Activated CD4-positive, alpha-beta memory T cell treated with anti-CD3 and anti-CD28 coated beads, Interleukin-2, amount 10 ng/mL, durations not matched to agents 7 days and 5 days (primary cell): ENCODE results near the gene TCTN1. TPM values are rescaled to one million over a fixed set of nuclear protein-coding genes. Genes with fewer than 3 reads are reported as not detected.

ENCODE experiments used
- CTCF ChIA-PET: fragments of 350-600 bp; sonication (Branson Sonifier 250); formaldehyde crosslinking; loops from one replicate; lab custom pipeline; 2021; ENCODE audit warnings: antibody characterized with exemption, inconsistent platforms; lab: Charles Lee
- POLR2A ChIA-PET: fragments of 350-600 bp; sonication (Branson Sonifier 250); formaldehyde crosslinking; loops from one replicate; lab custom pipeline; 2021; ENCODE audit warnings: antibody characterized with exemption; lab: Charles Lee
- DNase-seq: peaks from one replicate; pipeline ENCODE4 v3.0.0-alpha.2; 2020
- H3K27ac Mint-ChIP-seq: one replicate; pipeline ENCODE4 v1.8.0; 2021; ENCODE audit warnings: mild to moderate bottlenecking, mixed read lengths
- H3K27me3 Mint-ChIP-seq: one replicate; pipeline ENCODE4 v1.8.0; 2021; ENCODE audit warnings: mixed read lengths
- H3K36me3 Mint-ChIP-seq: one replicate; pipeline ENCODE4 v1.8.0; 2021; ENCODE audit warnings: low read depth, mixed read lengths
- H3K4me1 Mint-ChIP-seq: one replicate; pipeline ENCODE4 v1.8.0; 2021; ENCODE audit warnings: mixed read lengths
- H3K4me3 Mint-ChIP-seq: one replicate; pipeline ENCODE4 v1.8.0; 2021; ENCODE audit warnings: mild to moderate bottlenecking, mixed read lengths
- H3K9me3 Mint-ChIP-seq: one replicate; pipeline ENCODE4 v1.8.0; 2021; ENCODE audit warnings: mixed read lengths
- total RNA-seq, 2 experiments: library from RNA; stranded (reverse); gene quantifications; one replicate each; pipeline ENCODE4 v1.2.3, GENCODE V29; 2021

The TCTN1 gene
- total RNA-seq, 2 experiments from 2014 or later, result 2.6 to 3.4 TPM

DNA sequence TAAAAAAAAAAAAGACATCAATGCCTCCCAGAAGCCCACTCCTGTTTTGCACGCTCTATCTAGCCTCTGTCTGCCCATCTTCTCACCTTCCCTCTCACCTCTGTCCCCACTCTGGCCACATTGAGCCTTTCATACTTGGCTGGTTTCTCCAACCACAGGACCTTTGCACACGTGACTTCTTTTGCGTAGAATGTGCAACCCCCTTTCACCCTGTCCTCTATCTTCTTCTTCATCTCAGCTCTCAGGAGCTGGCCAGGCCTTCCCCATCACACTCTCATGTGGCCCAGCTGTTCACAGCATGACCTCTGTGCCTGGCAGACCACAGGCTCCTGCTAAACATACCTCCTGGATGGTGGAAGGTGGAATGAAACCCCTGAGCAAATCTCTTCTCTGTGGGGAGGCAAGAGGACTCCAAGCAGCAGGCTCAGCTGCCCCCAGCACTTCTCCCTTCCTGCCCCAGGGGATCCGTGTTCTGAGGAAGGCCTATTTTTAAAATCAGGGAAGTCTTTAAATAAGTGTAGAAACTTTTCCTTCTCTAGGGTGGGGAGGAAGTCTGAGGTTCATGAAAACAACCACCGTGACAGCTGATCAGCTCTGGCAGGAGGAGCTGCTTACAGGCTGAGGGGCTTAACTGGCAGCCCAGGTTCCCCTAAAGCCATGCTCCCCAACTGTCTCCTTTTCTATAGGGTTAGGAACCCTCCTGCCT is 63.4 kb downstream of the TCTN1 start:
- Mint-ChIP-seq H3K4me1 (peaks cover 37% of the 10 kb centered on the region), H3K9me3 (peaks cover 3% of the 10 kb centered on the region), H3K27me3 (no peaks in the 10 kb centered on the region), H3K4me3 (no peak overlapping the region), H3K36me3 (peaks cover 26% of the 10 kb centered on the region), H3K27ac (peak overlapping the region; percentile 73)
- CTCF ChIA-PET, result interaction anchor here (1.2 to 1.8 kb wide), 2 partner anchors 13 to 20 kb away, joined by 3 to 4 read pairs; no protein-coding TSS in a partner anchor
- DNase-seq, result no peak
- POLR2A ChIA-PET, result interaction anchor here (1.3 kb wide), 1 partner anchor 12 kb away, joined by 5 read pairs; no protein-coding TSS in a partner anchor

DNA sequence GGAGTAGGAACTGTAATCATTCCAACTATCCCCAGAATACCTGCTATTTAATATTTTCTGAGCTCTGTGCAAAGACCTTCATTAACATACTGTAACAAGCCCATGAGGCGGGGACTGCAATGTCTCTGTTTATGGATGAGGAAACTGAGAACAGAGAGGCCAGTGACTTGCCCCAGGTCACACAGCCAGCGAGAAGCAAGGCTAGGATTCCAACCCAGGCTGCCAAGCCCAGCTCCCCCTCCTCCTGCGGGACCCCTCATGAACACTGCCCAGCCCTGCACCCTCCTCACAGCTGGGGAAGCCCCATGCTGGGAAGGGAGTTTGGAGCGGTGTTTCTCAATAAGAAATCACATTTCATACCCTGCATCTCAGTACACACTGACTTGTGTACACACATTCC is 64.1 kb downstream of the TCTN1 start:
- Mint-ChIP-seq H3K4me1 (peaks cover 34% of the 10 kb centered on the region), H3K27ac (no peak overlapping the region)

DNA sequence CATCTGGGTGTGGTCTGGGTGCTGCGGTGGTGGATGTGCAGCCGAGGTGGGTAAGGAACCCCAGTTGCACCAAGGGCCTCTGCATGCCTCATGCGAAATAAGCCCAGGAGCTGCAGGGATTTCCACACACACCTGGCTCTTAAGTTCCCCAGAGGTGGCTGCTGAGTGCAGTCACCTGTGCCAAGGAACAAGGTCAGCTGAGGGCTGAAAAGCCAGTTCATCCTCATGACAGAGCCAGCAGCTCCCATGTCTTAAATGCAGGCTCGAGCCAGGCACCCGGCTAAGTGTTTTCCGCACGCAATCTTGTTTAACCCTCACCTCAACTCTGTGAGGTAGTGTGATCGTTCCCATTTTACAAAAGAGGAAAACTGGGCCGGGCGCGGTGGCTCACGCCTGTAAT is 65.3 kb downstream of the TCTN1 start:
- no peak for DNase-seq

More for the DNA sequence above, 64.1 kb downstream of the TCTN1 start:
- peaks cover 22% of the 10 kb centered on the region for H3K36me3 Mint-ChIP-seq
- CTCF ChIA-PET, result interaction anchor here (1.2 to 1.8 kb wide), 2 partner anchors 13 to 20 kb away, joined by 3 to 4 read pairs; no protein-coding TSS in a partner anchor
- H3K4me3 Mint-ChIP-seq, result no peak overlapping the region
- peaks cover 3% of the 10 kb centered on the region for H3K9me3 Mint-ChIP-seq
- DNase-seq, result no peak
- POLR2A ChIA-PET, result interaction anchor here (1.3 kb wide), 1 partner anchor 12 kb away, joined by 5 read pairs; no protein-coding TSS in a partner anchor
- no peaks in the 10 kb centered on the region for H3K27me3 Mint-ChIP-seq

DNA sequence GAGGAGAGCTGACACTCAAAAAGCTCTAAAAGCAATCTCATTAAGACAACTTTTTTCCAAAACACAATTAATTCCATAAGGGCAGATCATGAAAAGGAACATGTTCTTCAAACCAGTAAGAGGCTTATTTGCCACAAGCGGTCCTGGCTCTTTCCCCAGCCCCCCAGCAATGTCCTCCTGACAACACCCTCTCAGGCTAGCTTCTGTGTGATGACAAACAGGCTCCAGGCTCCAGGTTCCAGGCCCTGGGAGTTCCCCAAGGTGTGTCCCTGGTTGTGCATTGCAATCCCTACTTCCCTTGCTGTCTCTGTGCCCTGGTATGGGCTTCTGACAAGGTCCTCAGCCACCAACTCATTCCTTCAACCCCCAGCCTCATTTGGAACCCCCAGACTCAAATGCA is 66.1 kb downstream of the TCTN1 start:
- Mint-ChIP-seq H3K4me1 (peaks cover 16% of the 10 kb centered on the region), H3K27ac (no peak overlapping the region), H3K4me3 (no peak overlapping the region), H3K9me3 (no peaks in the 10 kb centered on the region), H3K27me3 (no peaks in the 10 kb centered on the region), H3K36me3 (peaks cover 13% of the 10 kb centered on the region)
- POLR2A ChIA-PET, result no interaction called here
- CTCF ChIA-PET, result no interaction called here
- DNase-seq, result no peak

More for the DNA sequence above, 65.3 kb downstream of the TCTN1 start:
- H3K9me3 Mint-ChIP-seq, result peaks cover 3% of the 10 kb centered on the region
- ChIA-PET POLR2A (no interaction called here), CTCF (interaction anchor here (1.8 kb wide), 1 partner anchor 15 kb away, joined by 4 read pairs; no protein-coding TSS in a partner anchor)
- H3K4me1 Mint-ChIP-seq, result peaks cover 22% of the 10 kb centered on the region
- no peak overlapping the region for H3K4me3 Mint-ChIP-seq
- peaks cover 19% of the 10 kb centered on the region for H3K36me3 Mint-ChIP-seq
- no peak overlapping the region for H3K27ac Mint-ChIP-seq
- H3K27me3 Mint-ChIP-seq, result no peaks in the 10 kb centered on the region

DNA sequence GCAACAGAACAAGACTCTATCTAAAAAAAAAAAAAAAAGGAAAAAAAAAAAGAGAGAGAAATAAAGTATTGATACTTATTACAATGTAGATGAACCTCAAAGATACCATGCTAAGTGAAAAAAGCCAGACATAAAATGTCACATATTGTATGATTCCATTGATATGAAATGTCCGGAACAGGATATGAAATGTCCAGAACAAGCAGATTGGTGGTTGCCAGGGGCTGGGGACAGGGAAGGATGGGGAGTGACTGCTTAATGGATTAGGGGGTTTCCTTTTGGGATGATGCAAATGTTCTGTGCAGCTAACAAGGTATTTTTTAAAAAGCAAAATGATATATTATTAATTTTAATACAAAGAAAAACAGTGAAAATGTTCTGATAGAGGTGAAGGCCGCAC is 70.0 kb downstream of the TCTN1 start:
- H3K27me3 Mint-ChIP-seq, result peaks cover 8% of the 10 kb centered on the region
- H3K36me3 Mint-ChIP-seq, result peaks cover 6% of the 10 kb centered on the region
- H3K27ac Mint-ChIP-seq, result no peak overlapping the region
- ChIA-PET CTCF (interaction anchor here (0.7 kb wide), 1 partner anchor 76 kb away, joined by 6 read pairs; no protein-coding TSS in a partner anchor), POLR2A (no interaction called here)
- no peak overlapping the region for H3K4me3 Mint-ChIP-seq
- no peaks in the 10 kb centered on the region for H3K9me3 Mint-ChIP-seq
- peaks cover 17% of the 10 kb centered on the region for H3K4me1 Mint-ChIP-seq
- DNase-seq, result no peak

DNA sequence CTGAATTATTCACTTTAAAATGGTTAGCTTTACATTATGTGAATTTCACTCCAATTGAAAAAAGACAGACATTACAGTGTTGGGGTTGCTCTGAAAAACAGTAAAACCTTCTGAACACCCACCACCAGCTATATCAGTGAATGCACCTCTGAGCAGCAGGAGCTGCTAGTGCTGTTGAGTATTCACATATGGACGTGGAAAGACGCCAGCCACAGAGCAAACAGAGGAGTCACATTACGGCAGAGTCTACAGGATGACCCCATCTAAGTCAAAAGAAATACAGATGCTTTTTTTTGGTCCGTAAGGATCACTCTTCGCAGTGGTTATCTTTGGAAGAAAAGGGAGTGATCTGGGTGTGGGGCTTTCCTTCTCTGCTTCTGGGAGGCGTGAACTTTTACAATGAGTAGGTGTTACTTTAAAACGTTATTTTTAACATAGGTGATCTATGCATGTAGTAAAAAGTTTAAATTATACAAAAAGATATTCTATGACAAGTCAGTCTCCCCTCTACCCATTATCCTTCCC is 70.4 kb downstream of the TCTN1 start:
- DNase-seq, result no peak
- Mint-ChIP-seq H3K4me1 (peaks cover 19% of the 10 kb centered on the region), H3K4me3 (no peak overlapping the region), H3K9me3 (no peaks in the 10 kb centered on the region), H3K27ac (no peak overlapping the region), H3K36me3 (peaks cover 6% of the 10 kb centered on the region), H3K27me3 (peaks cover 8% of the 10 kb centered on the region)
- CTCF ChIA-PET, result no interaction called here
- POLR2A ChIA-PET, result no interaction called here

DNA sequence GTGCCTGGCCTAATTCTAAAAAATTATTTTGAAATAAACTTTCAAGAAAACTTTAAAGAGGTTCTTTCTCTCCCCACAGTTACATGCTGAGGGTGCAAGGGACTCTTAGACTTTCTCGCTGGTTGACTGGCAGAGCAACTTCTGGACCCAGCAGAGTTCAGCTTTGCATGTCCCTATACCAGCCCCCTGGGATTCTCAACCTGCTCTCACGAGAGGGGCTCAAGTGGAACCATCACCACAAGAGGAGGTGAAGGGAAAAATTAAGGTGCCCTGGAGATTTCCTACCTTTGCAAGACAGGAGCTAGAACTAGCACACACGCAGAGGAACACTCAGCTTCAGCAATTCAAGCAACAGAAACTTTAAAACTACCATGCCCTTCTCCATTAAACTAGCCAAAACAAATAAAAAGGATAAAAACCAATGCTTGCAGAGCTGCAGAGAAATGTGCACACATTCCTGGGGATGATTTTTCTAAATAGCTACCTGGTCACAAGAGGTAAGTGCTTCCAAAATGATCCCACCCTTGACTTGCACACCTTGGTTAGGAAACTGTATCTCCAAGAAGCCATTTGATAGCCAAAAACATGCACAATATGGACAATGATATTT is 72.5 kb downstream of the TCTN1 start:
- no peak for DNase-seq
- H3K9me3 Mint-ChIP-seq, result no peaks in the 10 kb centered on the region
- no peak overlapping the region for H3K27ac Mint-ChIP-seq
- H3K27me3 Mint-ChIP-seq, result peaks cover 8% of the 10 kb centered on the region
- peaks cover 33% of the 10 kb centered on the region for H3K4me1 Mint-ChIP-seq
- H3K36me3 Mint-ChIP-seq, result peaks cover 6% of the 10 kb centered on the region
- ChIA-PET CTCF (no interaction called here), POLR2A (no interaction called here)
- no peak overlapping the region for H3K4me3 Mint-ChIP-seq

DNA sequence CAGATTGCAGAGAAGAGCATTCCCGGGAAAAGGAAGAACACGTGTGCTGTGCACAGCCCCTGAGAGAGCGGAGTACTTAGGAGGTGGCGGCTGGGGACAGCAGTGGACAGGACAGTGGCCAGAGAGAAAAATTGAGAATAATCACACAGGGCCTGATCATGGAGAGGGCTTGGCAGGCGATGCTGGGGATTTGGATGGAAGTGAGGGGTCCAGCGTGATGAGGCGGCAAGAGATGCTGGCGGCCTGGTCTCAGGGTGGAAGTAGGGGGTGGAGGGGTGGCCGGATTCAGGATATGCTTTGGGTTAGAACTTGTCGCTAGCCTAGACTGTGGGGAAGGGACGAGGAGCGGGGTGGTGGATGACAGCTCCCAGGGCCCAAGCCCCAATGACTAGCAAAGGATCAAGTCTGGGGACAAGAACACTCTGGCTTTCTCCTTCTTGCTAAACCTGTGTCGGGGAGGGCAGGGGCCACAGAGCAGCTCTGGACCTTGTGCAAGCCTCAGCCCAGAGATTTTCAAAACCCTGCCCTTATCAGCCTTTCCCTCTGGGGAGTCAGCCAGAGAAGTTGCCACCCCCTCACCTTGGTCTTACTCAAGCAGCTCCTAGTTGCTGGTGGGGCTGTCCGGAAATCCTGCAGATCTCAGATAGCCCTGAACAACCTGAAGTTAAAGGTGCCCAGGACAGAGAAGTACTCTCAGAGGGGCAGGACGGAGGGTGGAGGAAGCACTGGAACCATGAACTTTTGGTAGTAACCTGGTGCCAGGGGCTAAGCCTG is 73.7 kb downstream of the TCTN1 start:
- ChIA-PET CTCF (interaction anchor here (1.0 kb wide), 1 partner anchor 82 kb away, joined by 3 read pairs; no protein-coding TSS in a partner anchor), POLR2A (no interaction called here)
- peak overlapping the region; percentile 76 for H3K4me3 Mint-ChIP-seq
- peaks cover 8% of the 10 kb centered on the region for H3K27me3 Mint-ChIP-seq
- H3K36me3 Mint-ChIP-seq, result peaks cover 3% of the 10 kb centered on the region
- no peak for DNase-seq
- peak overlapping the region; percentile 17 for H3K27ac Mint-ChIP-seq
- peaks cover 35% of the 10 kb centered on the region for H3K4me1 Mint-ChIP-seq
- no peaks in the 10 kb centered on the region for H3K9me3 Mint-ChIP-seq

DNA sequence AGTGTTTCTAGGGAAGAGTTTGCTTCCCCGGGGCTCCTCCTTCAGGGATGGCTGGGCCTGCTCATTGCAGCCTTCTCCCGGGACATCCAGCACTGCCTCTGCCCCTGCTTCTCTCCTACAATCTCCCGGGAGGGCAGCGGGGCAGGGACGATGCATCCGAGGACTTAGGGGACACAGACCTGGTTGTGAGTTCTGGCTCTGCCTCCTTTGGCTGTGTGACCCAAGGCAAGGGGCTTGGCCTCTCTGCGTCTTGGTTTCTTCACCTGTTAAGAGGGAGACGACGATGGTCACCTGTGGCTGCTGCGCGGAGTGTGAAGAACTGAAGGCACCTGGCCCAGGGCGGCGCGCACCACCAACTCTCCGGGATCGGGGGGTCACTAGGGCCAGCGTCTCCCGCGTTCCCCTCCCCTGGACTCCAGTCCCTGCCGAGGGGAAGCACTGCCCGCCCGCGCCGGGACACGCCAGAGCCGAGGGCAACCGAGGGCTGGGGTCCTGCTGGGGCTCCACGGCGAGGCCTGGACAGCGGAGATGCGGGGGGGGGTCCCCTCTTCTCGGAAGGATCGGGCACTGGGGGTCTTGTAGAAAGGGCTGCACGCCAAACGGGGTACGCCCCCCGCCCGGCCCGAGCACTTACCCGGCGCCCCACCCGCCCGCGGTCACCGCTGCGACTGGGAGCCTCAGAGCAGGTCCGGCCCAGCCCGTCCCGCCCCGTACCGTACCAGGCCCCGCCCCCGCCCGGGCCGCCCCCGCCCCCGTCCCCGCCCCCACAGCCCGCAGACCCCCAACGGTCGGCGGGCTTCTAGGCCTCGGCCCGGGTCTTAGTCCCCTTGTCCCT is 74.7 kb downstream of the TCTN1 start, which contains the start of gene HVCN1:
HVCN1 (minus strand) TSS at position 670 of the 835 bp plus-strand sequence. CDS start 5,870 bp downstream, outside the sequence.
- Mint-ChIP-seq H3K9me3 (no peaks in the 10 kb centered on the region), H3K36me3 (peaks cover 3% of the 10 kb centered on the region), H3K27ac (peak within 1 kb of the TSS; percentile 87), H3K27me3 (peaks cover 8% of the 10 kb centered on the region), H3K4me3 (peak within 1 kb of the TSS; percentile 87), H3K4me1 (peaks cover 35% of the 10 kb centered on the region)
- ChIA-PET CTCF (interaction anchor here (1.0 to 1.6 kb wide), 3 partner anchors 9 to 221 kb away, joined by 3 to 5 read pairs (median 3); partner anchors contain the start of genes FAM216A and GPN3), POLR2A (interaction anchor here (0.9 to 1.3 kb wide), 5 partner anchors 9 to 220 kb away, joined by 3 to 9 read pairs (median 4); partner anchors contain the start of genes FAM216A, GPN3, PPP1CC and TCTN1)
- peak; percentile 62 for DNase-seq

DNA sequence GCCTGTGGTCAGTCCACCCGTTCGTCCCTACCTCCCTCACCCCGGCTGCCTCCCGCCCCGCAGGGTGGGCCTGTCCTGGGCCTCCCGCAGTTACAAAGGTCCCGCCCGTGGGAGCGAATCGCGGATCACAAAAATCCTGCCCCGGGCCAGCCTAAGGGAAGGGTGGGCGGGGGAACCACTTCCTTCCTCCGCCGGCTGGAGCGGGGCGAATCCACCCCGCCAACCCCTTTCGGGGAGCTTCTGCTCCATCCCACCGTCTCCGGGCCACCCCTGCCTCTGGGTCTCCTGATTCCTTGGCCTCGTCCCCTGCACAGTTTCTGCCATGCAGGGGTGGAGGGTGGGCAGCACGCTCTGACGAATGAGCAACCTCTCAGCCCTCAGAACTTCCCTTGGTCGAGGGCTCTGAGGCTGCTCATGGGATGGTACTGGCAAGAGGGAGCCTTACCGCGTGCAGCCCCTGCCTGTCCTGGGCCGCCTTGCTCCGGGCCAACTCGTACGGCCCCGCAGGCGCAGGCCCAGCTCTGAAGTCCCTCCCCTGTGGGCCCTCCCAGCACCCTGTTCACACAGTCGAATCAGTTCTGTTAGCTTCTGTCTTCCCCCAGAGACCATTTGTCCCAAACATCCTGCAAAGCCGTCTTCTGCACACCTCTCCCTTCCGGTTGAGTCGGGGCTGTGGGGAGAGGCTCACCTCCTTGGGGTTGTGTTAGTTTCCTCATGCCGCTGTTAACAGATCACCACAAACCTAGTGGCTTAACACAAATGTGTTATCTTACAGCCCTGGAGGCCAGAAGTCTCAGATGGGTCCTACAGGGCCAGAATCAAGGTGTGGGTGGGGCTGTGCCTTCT is 75.6 kb downstream of the TCTN1 start:
- CTCF ChIA-PET, result interaction anchor here (0.5 to 1.6 kb wide), 5 partner anchors 8 to 222 kb away, joined by 3 to 5 read pairs (median 3); partner anchors contain the start of genes FAM216A and GPN3
- Mint-ChIP-seq H3K27ac (peak overlapping the region; percentile 87), H3K4me1 (peaks cover 35% of the 10 kb centered on the region), H3K27me3 (peaks cover 8% of the 10 kb centered on the region), H3K4me3 (peak overlapping the region; percentile 87), H3K9me3 (no peaks in the 10 kb centered on the region), H3K36me3 (peaks cover 3% of the 10 kb centered on the region)
- DNase-seq, result peak; percentile 77
- POLR2A ChIA-PET, result interaction anchor here (0.7 to 1.3 kb wide), 11 partner anchors 8 to 258 kb away, joined by 3 to 9 read pairs (median 4); partner anchors contain the start of genes ARPC3, FAM216A, GPN3 and PPP1CC

DNA sequence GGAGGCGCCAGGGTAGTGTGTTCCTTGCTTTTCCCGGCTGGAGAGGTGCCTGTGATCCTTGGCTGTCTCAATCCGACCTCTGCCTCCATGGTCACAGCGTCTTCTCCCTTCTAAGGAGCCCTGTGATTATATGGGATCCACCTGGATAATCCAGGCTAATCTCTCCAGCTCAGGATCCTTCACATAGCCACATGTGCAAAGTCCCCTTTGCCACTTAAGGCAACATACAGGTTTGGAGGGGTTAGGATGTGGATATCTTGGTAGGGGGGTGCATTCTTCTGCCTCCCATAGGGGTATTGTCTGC is 76.2 kb downstream of the TCTN1 start:
- peak overlapping the region; percentile 87 for H3K27ac Mint-ChIP-seq
- no peak for DNase-seq
- H3K9me3 Mint-ChIP-seq, result no peaks in the 10 kb centered on the region
- ChIA-PET POLR2A (interaction anchor here (0.9 to 1.3 kb wide), 8 partner anchors 12 to 240 kb away, joined by 3 to 9 read pairs (median 4); partner anchors contain the start of genes ARPC3, FAM216A, GPN3 and PPP1CC), CTCF (interaction anchor here (0.5 to 1.6 kb wide), 4 partner anchors 81 to 222 kb away, joined by 3 to 5 read pairs (median 4); partner anchors contain the start of genes FAM216A and GPN3)
- peaks cover 8% of the 10 kb centered on the region for H3K27me3 Mint-ChIP-seq
- peaks cover 35% of the 10 kb centered on the region for H3K4me1 Mint-ChIP-seq
- H3K36me3 Mint-ChIP-seq, result peaks cover 3% of the 10 kb centered on the region
- H3K4me3 Mint-ChIP-seq, result peak overlapping the region; percentile 87
